ENCODE data around the gene LHX4.
"Not testable (repeated sequence)": the region's sequence is repeated elsewhere in the genome, so short reads cannot be mapped to it uniquely, and the experiment has no call there.

LHX4 gene

GRCh38 chr1:180198196-180198595, 31.9 kb upstream of the LHX4 start:
- DNase-seq, result no peak

- DNase-seq, result no peak
Observed at GRCh38 chr1:180198611-180199010, 31.5 kb upstream of the LHX4 start.

- DNase-seq, result peak; percentile 49
Observed at GRCh38 chr1:180199018-180199417, 31.0 kb upstream of the LHX4 start.

GRCh38 chr1:180201451-180202200, 28.4 kb upstream of the LHX4 start:
- no peak for DNase-seq

GRCh38 chr1:180202588-180202987, 27.5 kb upstream of the LHX4 start:
- DNase-seq, result not testable (repeated sequence)

GRCh38 chr1:180204231-180204630, 25.8 kb upstream of the LHX4 start:
- DNase-seq, result no peak

- no peak for DNase-seq
Observed at GRCh38 chr1:180206581-180206980, 23.5 kb upstream of the LHX4 start.

GRCh38 chr1:180208264-180208663, 21.8 kb upstream of the LHX4 start:
- no peak for DNase-seq

- DNase-seq, result no peak
Observed at GRCh38 chr1:180210008-180210620, 19.9 kb upstream of the LHX4 start.

GRCh38 chr1:180211156-180211859, 18.8 kb upstream of the LHX4 start:
- DNase-seq, result no peak

GRCh38 chr1:180211860-180212229, 18.2 kb upstream of the LHX4 start:
- no peak for DNase-seq

GRCh38 chr1:180213401-180214170, 16.5 kb upstream of the LHX4 start:
- DNase-seq, result no peak

GRCh38 chr1:180215856-180216625, 14.0 kb upstream of the LHX4 start:
- no peak for DNase-seq

GRCh38 chr1:180217006-180217405, 13.1 kb upstream of the LHX4 start:
- no peak for DNase-seq

GRCh38 chr1:180218806-180219765, 11.0 kb upstream of the LHX4 start:
- DNase-seq, result no peak

GRCh38 chr1:180219776-180220175, 10.3 kb upstream of the LHX4 start:
- DNase-seq, result no peak

GRCh38 chr1:180221462-180221861, 8.6 kb upstream of the LHX4 start:
- no peak for DNase-seq

GRCh38 chr1:180224902-180225301, 5.2 kb upstream of the LHX4 start:
- DNase-seq, result no peak

GRCh38 chr1:180225403-180225802, 4.7 kb upstream of the LHX4 start:
- DNase-seq, result no peak

- DNase-seq, result no peak
Observed at GRCh38 chr1:180227861-180228647, 2.0 kb upstream of the LHX4 start.

All from NCI-H2171 (cell line).